ENCODE results near the gene ST3GAL3.

Gene ST3GAL3

DNA sequence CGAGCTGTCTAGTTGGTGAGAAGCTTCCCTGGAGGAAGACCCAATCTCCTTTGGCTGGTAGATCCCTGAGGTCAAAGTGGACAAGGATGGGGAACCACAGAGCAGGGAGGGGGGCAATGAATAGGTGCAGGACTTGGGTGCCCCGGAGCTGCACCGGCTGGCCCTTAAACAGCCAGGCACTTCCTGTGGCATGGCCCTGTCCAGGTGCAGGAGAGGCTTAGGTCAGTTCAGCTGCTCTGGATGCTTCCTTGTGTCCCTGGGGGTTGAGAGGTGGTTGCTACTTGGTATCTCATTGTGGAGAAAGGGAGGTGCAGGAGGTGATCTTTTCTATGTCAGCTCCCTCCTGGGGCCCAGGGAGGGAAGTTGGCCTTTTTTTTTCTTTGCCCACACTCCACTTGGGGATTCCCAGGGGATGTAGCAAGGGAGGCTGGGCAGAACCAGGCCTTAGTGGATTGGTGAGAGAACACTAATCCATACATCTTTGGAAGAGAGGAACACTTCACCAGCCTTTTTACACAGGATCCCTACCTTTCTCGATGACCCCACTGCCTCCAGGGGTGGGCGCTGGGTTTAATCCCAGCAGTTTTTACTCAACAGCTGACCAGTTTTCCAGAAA is 1.2 kb upstream of the ST3GAL3 start:
- H3K36me3 ChIP-seq = peaks cover 4% of the 10 kb centered on the region; the same call in 1 of the 2 replicates
- H3K4me1 ChIP-seq = no peaks in the 10 kb centered on the region
- no peak for DNase-seq
- TF ChIP-seq, protein P1, sequence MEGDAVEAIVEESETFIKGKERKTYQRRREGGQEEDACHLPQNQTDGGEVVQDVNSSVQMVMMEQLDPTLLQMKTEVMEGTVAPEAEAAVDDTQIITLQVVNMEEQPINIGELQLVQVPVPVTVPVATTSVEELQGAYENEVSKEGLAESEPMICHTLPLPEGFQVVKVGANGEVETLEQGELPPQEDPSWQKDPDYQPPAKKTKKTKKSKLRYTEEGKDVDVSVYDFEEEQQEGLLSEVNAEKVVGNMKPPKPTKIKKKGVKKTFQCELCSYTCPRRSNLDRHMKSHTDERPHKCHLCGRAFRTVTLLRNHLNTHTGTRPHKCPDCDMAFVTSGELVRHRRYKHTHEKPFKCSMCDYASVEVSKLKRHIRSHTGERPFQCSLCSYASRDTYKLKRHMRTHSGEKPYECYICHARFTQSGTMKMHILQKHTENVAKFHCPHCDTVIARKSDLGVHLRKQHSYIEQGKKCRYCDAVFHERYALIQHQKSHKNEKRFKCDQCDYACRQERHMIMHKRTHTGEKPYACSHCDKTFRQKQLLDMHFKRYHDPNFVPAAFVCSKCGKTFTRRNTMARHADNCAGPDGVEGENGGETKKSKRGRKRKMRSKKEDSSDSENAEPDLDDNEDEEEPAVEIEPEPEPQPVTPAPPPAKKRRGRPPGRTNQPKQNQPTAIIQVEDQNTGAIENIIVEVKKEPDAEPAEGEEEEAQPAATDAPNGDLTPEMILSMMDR (IDR thresholded peaks at IDR 0.05; ENCODE audit: low read depth, low read length) = no peak
- peak overlapping the region; percentile 73 for H3K4me3 ChIP-seq (ENCODE audit: low read depth, low read length)
- H3K9me3 ChIP-seq = no peaks in the 10 kb centered on the region
- H3K27me3 ChIP-seq = no peaks in the 10 kb centered on the region

DNA sequence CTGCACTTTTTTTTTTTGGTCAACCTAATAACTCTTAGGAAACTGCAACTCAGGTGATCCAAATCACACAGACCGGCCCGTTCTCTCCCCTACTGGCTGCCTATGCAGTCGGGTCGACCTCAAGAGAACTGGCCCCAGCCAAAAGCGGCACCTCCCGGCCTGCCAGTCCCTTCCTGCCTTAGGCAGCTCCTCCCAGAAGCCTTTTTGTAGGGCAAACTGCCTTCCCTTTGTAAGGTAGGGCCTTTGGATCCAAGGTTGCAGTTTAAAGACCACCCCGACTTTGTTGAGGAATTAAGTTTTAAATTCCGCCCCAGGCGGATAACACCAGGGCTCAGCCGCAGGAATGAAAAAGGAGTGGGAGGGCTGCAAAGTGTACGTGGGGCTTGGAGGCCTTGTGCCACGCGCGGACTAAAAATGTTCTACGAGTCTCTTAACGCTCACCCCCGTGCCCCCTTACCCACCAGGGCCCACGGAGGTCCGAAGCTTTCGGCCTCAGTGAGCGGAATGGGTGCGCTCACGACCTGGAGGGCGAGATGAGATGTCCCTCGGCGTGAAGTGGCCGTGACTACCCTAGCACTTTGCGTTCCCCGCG is 642 bp upstream of the ST3GAL3 start:
- Histone ChIP-seq H3K4me1 (no peaks in the 10 kb centered on the region), H3K4me3 (ENCODE audit: low read depth, low read length) (peak overlapping the region; percentile 73), H3K36me3 (peaks cover 4% of the 10 kb centered on the region; the same call in 1 of the 2 replicates), H3K9me3 (no peaks in the 10 kb centered on the region), H3K27me3 (no peaks in the 10 kb centered on the region)
- TF ChIP-seq, protein P1 (IDR thresholded peaks at IDR 0.05; ENCODE audit: low read depth, low read length) = no peak
- no peak for DNase-seq

DNA sequence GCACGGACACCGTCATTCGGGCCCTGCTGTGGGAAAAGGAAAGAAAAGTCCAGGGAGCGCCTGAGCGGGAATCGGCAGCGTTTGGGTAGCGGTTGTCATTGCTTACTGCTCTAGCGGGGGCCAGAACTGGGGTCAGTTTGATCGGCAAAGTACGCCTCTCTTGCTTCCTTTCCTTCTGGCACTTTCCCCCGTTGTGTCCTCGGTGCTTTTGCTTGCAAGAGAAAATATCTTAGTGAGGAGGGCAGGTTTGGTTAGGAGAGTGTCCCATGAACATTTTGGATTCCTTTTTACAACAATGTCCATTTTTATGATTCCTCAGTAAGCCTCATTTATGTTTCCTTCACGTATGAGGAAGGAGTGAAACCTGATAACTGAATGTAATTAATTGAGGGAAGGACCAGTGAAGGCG is 670 bp downstream of the ST3GAL3 start:
- no peak for DNase-seq
- Histone ChIP-seq H3K9me3 (no peaks in the 10 kb centered on the region), H3K36me3 (peaks cover 4% of the 10 kb centered on the region; the same call in 1 of the 2 replicates), H3K4me1 (no peaks in the 10 kb centered on the region), H3K4me3 (ENCODE audit: low read depth, low read length) (peak overlapping the region; percentile 78), H3K27me3 (no peaks in the 10 kb centered on the region)
- TF ChIP-seq, protein P1 (IDR thresholded peaks at IDR 0.05; ENCODE audit: low read depth, low read length) = no peak

DNA sequence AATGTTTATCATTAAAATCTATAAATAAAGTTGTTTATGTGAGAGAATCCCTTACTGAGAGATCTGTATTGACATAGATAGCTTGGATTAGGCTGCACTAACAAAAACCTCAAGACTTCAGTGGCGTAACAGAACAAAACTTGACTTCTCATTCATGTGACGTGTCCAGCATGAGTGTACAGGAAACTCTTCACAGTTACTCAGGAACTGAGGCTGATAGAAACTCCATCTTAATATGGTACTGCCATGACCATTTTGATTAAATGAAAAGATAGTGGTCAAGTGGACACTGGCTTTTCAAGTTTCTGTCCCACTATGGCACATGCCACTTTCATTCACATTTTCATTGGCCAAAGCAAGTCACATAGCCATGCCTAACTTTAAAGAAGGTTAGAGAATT is 3.7 kb downstream of the ST3GAL3 start:
- Histone ChIP-seq H3K9me3 (no peaks in the 10 kb centered on the region), H3K4me3 (ENCODE audit: low read depth, low read length) (no peak overlapping the region), H3K4me1 (no peaks in the 10 kb centered on the region), H3K27me3 (no peaks in the 10 kb centered on the region), H3K36me3 (no peaks in the 10 kb centered on the region)
- no peak for DNase-seq
- TF ChIP-seq, protein P1 (IDR thresholded peaks at IDR 0.05; ENCODE audit: low read depth, low read length) = no peak

DNA sequence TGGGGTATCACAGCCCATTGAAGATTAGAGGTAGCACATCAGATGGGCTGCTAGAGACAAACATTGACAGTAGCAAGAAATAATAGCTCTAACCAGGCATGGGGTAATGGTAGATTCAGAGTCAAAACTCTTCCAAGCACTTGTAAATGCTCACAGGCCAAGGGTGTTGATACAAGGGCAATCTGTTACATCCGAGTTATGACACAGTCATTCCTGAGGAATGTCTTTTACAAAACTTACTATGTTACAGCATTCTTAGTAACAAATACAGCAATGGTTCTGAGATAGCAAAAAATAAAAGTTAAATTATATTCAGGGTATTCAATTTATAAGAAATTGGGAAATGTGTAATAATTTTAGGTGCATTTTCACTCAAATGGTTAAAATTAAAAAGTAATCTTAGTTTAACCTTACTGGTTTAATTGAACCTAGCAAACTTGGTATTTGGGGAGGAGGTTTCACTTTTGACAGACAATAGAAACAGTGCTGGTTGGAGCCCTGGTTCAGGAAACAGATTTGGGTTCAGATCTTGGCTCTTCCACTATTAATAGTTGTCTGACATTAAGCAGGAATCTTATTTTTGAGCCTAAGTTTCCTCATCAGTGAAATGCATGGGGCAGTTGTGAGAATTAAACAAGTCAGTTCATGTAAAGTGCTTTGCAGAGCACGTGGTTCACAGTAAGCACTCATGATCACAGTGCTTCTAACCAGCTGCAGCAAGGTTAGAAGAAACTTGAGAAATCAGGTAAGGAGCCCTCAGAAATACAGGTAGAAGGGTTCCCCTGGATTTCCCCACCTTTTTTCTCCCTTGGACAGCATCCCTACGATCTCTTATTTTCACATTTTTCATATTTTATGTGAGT is 4.4 kb downstream of the ST3GAL3 start:
- DNase-seq = no peak
- TF ChIP-seq, protein P1 (IDR thresholded peaks at IDR 0.05; ENCODE audit: low read depth, low read length) = no peak
- Histone ChIP-seq H3K9me3 (no peaks in the 10 kb centered on the region), H3K36me3 (no peaks in the 10 kb centered on the region), H3K4me3 (ENCODE audit: low read depth, low read length) (no peak overlapping the region), H3K4me1 (no peaks in the 10 kb centered on the region), H3K27me3 (no peaks in the 10 kb centered on the region)

All from BE2C (cell line).